CD1c-positive myeloid dendritic cell (primary cell): Measurements from ENCODE around the gene SLC16A10.

ENCODE experiments used
- DNase-seq: peaks from one replicate; pipeline ENCODE4 v3.0.0-alpha.2; 2016; ENCODE audit errors: extremely low spot score

Gene SLC16A10

GRCh38 chr6:111259089-111259831, 172.0 kb downstream of the SLC16A10 start:
- DNase-seq, result peak; percentile 100

- peak; percentile 20 for DNase-seq
These were observed 173.4 kb downstream of the SLC16A10 start for GRCh38 chr6:111260570-111261298.

DNA sequence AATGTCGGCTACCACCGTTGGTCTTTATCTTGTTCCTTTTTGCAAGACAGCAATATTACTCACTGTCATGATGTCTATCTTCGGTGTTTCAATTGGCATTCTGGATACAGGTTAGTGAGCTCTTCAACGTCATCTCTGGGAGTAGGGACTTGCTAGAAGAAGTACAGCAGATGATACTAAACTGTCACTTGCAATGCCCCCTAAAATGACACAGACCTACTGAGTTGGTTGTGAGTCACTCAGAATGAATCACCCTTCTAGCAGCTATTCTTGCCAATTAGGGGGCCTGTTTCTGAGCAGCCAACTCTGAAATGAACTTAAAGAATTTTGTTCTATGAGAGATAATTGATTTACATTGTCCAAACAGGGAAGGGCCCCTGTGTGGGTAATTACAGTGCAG, 176.5 kb downstream of the SLC16A10 start:
- no peak for DNase-seq

DNA sequence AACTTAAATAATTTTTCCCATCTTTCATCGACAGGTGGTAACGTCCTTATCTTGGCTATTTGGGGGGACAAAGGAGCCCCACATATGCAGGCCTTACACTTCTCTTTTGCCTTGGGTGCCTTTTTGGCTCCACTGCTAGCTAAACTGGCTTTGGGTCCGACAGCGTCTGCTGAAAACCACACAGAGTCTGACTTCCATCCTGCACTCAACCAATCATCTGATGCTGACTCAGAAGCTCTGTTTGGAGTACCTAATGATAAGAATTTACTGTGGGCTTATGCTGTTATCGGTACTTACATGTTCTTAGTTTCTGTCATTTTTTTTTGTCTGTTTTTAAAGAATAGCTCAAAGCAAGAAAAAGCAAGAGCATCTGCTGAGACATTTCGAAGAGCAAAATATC, 178.5 kb downstream of the SLC16A10 start:
- DNase-seq, result no peak

DNA sequence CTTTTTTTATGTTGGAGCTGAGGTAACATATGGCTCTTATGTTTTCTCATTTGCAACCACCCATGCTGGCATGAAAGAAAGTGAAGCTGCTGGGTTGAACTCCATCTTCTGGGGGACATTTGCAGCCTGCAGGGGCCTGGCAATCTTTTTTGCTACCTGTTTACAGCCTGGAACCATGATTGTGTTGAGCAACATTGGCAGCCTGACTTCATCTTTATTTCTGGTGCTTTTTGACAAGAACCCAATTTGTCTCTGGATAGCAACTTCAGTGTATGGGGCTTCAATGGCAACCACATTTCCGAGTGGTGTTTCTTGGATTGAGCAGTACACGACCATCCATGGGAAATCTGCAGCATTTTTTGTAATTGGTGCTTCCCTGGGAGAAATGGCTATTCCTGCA, 179.0 kb downstream of the SLC16A10 start:
- DNase-seq, result no peak

DNA sequence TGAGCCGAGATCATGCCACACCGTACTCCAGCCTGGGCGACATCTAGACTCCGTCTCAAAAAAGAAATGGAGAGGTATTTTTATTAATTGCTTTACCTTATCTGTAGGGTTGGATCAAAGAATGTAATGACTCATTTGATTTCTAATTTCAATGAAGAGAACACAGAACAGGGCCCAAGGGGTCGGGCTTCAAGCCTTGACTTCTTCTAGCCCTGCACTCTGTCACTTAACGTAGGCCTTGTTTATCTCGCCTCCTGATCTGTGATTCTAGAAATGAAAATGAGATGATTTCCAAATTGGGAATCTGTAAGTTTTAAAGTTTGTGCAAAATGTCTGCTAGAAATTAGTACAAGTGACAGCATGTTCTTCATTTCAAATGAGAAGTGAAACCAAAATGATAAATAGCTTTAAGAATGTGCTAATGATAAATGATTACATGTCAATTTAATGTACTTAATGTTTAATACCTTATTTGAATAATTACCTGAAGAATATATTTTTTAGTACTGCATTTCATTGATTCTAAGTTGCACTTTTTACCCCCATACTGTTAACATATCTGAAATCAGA, 180.5 kb downstream of the SLC16A10 start:
- DNase-seq, result no peak

- no peak for DNase-seq
These were observed 182.2 kb downstream of the SLC16A10 start for GRCh38 chr6:111269401-111269970.

- DNase-seq, result no peak
These were observed 182.8 kb downstream of the SLC16A10 start for GRCh38 chr6:111270121-111270520.

DNA sequence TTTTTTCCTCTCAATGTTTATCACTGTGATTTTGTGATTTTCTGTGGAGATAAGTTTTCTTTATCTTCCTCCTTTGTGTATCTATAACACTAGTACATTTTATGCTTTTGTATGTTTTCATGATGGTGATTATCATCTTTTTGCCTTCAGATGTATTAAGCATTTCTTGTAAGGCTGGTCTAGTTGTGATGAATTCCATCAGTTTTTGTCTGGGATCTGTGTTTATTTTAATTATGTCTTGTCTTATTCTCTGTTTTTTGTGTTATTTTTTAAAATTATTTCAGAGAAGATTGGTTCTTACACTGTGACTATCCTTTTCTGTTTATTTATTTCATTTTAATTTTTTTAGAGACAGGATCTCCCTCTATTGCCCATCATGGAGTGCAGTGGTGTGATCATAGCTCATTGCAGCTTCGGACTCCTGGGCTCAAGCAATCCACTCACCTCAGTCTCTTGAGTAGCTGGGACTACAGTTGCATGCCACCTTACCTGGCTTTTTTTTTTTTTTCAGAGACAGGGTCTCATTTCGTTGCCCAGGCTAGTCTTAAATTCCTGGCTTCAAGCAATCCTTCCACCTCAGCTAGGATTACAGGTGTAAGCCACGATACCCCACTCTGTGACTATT, 187.4 kb downstream of the SLC16A10 start:
- no peak for DNase-seq

DNA sequence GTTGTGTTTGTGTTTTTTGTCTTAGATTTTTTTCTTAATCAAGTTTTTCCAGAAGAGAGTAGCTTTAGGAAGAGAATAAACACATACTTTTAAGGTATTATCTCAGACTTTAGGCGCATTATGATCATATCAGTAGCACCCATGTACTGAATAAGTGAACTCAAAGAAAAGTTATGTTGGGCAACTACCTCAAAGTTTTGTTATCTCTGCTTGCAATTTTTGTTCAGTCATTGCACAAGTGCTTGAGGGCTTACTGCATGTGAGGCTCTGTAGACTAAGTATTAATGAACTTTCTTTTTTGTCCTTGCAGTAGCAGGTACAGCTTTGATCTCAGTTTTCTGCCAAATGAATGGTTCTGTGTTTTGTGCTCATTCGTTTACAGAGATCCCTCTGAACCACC, 189.0 kb downstream of the SLC16A10 start:
- no peak for DNase-seq

DNA sequence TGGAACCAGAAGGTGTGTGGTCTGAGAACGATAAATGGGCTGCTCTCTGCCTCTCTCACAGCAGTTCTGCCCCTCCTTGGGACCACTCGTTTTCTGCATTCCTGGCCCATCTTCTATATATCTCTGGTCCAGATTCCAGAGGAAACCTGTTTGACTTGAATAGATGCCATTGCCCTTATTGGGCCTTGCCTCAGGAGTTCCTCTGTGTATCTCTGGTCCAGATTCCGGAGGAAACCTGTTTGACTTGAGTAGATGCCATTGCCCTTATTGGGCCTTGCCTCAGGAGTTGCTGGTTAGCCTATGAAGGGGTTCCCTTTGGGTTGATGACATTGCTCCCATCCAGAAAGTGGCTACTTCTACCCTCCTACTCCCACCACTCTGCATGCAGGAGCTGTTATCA, 189.4 kb downstream of the SLC16A10 start:
- DNase-seq, result no peak

- DNase-seq, result no peak
These were observed 190.5 kb downstream of the SLC16A10 start for GRCh38 chr6:111277819-111278218.

- no peak for DNase-seq
These were observed 191.4 kb downstream of the SLC16A10 start for GRCh38 chr6:111278731-111279130.

GRCh38 chr6:111280445-111280955, 193.2 kb downstream of the SLC16A10 start:
- DNase-seq, result no peak
